Caco-2 (cell line): Measurements from ENCODE around the gene ATP2A1. TPM values are rescaled to one million over a fixed set of nuclear protein-coding genes. Genes with fewer than 3 reads are reported as not detected.
"Not testable (repeated sequence)": the region's sequence is repeated elsewhere in the genome, so short reads cannot be mapped to it uniquely, and the experiment has no call there.

Experiments
- BruUV-seq: library from RNA; stranded (reverse); fragments of 400-500 nt; replicated peaks from 2 replicates; lab custom pipeline; 2021; lab: Mats Ljungman, UMichigan
- CTCF ChIA-PET: fragments of 300-600 bp; sonication (Branson Sonifier 250); formaldehyde crosslinking; loops from one replicate; lab custom pipeline; 2022; ENCODE audit warnings: antibody characterized with exemption; lab: Charles Lee
- POLR2A ChIA-PET: fragments of 300-600 bp; sonication (Branson Sonifier 250); formaldehyde crosslinking; loops from one replicate; lab custom pipeline; 2022; ENCODE audit warnings: antibody characterized with exemption; lab: Charles Lee
- DNase-seq, 2 experiments: peaks; one replicate each; pipeline versions ENCODE4 v3.0.0 to v3.0.0-alpha.2; 2020 to 2022
- H3K27me3 ChIP-seq: replicated peaks from 2 replicates; pipeline ENCODE4 v1.6.0; 2011; ENCODE audit warnings: low read length; ENCODE audit not compliant: control insufficient read depth, insufficient read depth
- H3K36me3 ChIP-seq: 2 replicates; pipeline ENCODE4 v1.5.1; 2011; ENCODE audit warnings: low read length; ENCODE audit not compliant: control insufficient read depth, insufficient read depth
- H3K4me1 ChIP-seq: fragments of 250-450 bp; sonication (Bioruptor Pico); 2 replicates; pipeline ENCODE4 v1.5.1; 2020; ENCODE audit warnings: mild to moderate bottlenecking
- H3K4me3 ChIP-seq: 2 replicates; pipeline ENCODE4 v1.5.1; 2011; ENCODE audit warnings: low read depth, mild to moderate bottlenecking, control low read depth, low read length
- H3K9me3 ChIP-seq: fragments of 250-450 bp; sonication (Bioruptor Pico); 2 replicates; pipeline ENCODE4 v1.5.1; 2020; ENCODE audit warnings: mild to moderate bottlenecking, moderate library complexity
- H3K27ac Mint-ChIP-seq: one replicate; pipeline ENCODE4 v1.8.0; 2022; ENCODE audit warnings: mixed read lengths; ENCODE audit not compliant: unreplicated experiment
- H3K27me3 Mint-ChIP-seq: one replicate; pipeline ENCODE4 v1.8.0; 2022; ENCODE audit warnings: mixed read lengths; ENCODE audit not compliant: insufficient read depth, unreplicated experiment
- H3K36me3 Mint-ChIP-seq: one replicate; pipeline ENCODE4 v1.8.0; 2022; ENCODE audit warnings: mild to moderate bottlenecking, mixed read lengths; ENCODE audit not compliant: insufficient read depth, unreplicated experiment
- H3K4me1 Mint-ChIP-seq: one replicate; pipeline ENCODE4 v1.8.0; 2022; ENCODE audit warnings: low read depth, mixed read lengths; ENCODE audit not compliant: unreplicated experiment
- H3K4me3 Mint-ChIP-seq: one replicate; pipeline ENCODE4 v1.8.0; 2022; ENCODE audit warnings: mild to moderate bottlenecking, moderate library complexity, mixed read lengths; ENCODE audit not compliant: unreplicated experiment
- H3K9me3 Mint-ChIP-seq: one replicate; pipeline ENCODE4 v1.8.0; 2022; ENCODE audit warnings: mixed read lengths; ENCODE audit not compliant: unreplicated experiment
- intact Hi-C: fragments of 100-400 bp; cut with micrococcal nuclease; formaldehyde crosslinking; loops from one replicate; pipeline ENCODE4 v1.10.0; 2022; ENCODE audit not compliant: unreplicated experiment
- total RNA-seq: library from RNA; stranded (reverse); gene quantifications from 2 replicates; pipeline ENCODE4 v1.2.3, GENCODE V29; 2022
- TF ChIP-seq, protein P1 (sequence below), 2 experiments: fragments of 200-600 bp in 1 of 2; IDR thresholded peaks; 1 replicate in 1 of 2; 2 replicates in 1 of 2; pipeline versions ENCODE4 v1.5.1 to v1.8.0; 2011 to 2022; ENCODE audit warnings: antibody characterized with exemption in 1 of 2, control low read depth in 1 of 2, inconsistent platforms in 1 of 2, low read depth in 1 of 2, low read length in 1 of 2, mild to moderate bottlenecking in 1 of 2, moderate library complexity in 1 of 2; ENCODE audit not compliant: insufficient read depth in 1 of 2, severe bottlenecking in 1 of 2, unreplicated experiment in 1 of 2

The ATP2A1 gene
- total RNA-seq, 1 experiment from 2014 or later = 2.3 TPM

DNA sequence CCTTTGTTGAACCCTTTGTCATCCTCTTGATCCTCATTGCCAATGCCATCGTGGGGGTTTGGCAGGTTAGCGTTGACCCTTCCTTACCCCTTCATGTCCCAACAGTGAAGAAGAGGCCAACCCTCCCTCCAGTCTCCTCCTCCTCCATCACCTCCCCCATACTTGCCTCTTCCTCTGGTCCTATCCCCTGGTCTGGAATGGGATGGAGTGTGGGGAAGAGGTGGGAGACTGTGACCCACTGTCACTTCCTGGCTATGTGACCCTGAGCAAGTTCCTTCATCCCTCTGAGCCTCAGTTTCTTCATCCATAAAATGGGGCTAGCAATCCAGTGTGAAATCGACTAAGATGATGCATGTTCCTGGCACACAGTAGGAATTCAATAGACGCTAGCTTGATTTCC lies 2.7 kb downstream of the ATP2A1 start:
- Histone ChIP-seq H3K4me3 (peak overlapping the region; percentile 63; the same call in 1 of the 2 replicates), H3K4me1 (peaks cover 5% of the 10 kb centered on the region; the same call in 1 of the 2 replicates), H3K27me3 (no peaks in the 10 kb centered on the region), H3K9me3 (no peaks in the 10 kb centered on the region), H3K36me3 (peaks cover 1% of the 10 kb centered on the region; the same call in 1 of the 2 replicates)
- CTCF ChIA-PET = interaction anchor here (0.7 kb wide), 1 partner anchor 57 kb away, joined by 3 read pairs; no protein-coding TSS in a partner anchor
- peak overlapping the region; percentile 89 for H3K4me3 Mint-ChIP-seq
- DNase-seq = no peak
- no peaks in the 10 kb centered on the region for H3K27me3 Mint-ChIP-seq
- POLR2A ChIA-PET = interaction anchor here (1.3 to 2.1 kb wide), 2 partner anchors 18 to 34 kb away, joined by 3 to 6 read pairs; partner anchors contain the start of genes SH2B1 and TUFM
- intact Hi-C loops = loop anchor here (1.0 to 2.0 kb wide), 2 partner anchors 35 to 64 kb away; partner anchors contain the start of gene TUFM
- no peak overlapping the region for H3K27ac Mint-ChIP-seq
- TF ChIP-seq, protein P1, sequence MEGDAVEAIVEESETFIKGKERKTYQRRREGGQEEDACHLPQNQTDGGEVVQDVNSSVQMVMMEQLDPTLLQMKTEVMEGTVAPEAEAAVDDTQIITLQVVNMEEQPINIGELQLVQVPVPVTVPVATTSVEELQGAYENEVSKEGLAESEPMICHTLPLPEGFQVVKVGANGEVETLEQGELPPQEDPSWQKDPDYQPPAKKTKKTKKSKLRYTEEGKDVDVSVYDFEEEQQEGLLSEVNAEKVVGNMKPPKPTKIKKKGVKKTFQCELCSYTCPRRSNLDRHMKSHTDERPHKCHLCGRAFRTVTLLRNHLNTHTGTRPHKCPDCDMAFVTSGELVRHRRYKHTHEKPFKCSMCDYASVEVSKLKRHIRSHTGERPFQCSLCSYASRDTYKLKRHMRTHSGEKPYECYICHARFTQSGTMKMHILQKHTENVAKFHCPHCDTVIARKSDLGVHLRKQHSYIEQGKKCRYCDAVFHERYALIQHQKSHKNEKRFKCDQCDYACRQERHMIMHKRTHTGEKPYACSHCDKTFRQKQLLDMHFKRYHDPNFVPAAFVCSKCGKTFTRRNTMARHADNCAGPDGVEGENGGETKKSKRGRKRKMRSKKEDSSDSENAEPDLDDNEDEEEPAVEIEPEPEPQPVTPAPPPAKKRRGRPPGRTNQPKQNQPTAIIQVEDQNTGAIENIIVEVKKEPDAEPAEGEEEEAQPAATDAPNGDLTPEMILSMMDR (IDR thresholded peaks at IDR 0.05; ENCODE audit: insufficient read depth in 1 of 2, low read depth in 1 of 2, low read length in 1 of 2, severe bottlenecking in 1 of 2, unreplicated experiment in 1 of 2) = no peak
- no peaks in the 10 kb centered on the region for H3K9me3 Mint-ChIP-seq
- no peaks in the 10 kb centered on the region for H3K4me1 Mint-ChIP-seq
- BruUV-seq = no TSS peak
- H3K36me3 Mint-ChIP-seq = peaks cover 20% of the 10 kb centered on the region

DNA sequence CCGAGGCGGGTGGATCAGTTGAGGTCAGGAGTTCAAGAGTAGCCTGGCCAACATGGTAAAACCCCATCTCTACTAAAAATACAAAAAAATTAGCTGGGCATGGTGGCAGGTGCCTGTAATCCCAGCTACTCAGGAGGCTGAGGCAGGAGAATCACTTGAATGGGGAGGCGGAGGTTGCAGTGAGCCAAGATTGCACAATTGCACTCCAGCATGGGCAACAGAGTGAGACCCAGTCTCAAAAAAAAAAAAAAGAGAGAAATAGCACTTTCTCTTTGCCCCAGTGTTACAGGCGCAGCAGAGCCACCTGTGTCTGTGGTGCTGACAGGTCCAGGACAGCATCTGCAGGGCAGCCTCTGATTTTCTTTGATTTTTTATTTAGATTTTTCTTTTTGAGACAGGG lies 3.3 kb downstream of the ATP2A1 start:
- H3K27me3 Mint-ChIP-seq, DNase-seq, H3K27ac Mint-ChIP-seq, H3K4me1 ChIP-seq, POLR2A ChIA-PET, H3K36me3 ChIP-seq, H3K9me3 Mint-ChIP-seq, BruUV-seq, H3K9me3 ChIP-seq, H3K27me3 ChIP-seq, H3K4me1 Mint-ChIP-seq, H3K4me3 ChIP-seq: not testable (repeated sequence)
- intact Hi-C loops = loop anchor here (2.0 kb wide), 1 partner anchor 63 kb away; no protein-coding TSS in a partner anchor
- peaks cover 20% of the 10 kb centered on the region for H3K36me3 Mint-ChIP-seq
- H3K4me3 Mint-ChIP-seq = peak overlapping the region; percentile 89
- CTCF ChIA-PET = interaction anchor here (0.7 kb wide), 1 partner anchor 57 kb away, joined by 3 read pairs; no protein-coding TSS in a partner anchor

DNA sequence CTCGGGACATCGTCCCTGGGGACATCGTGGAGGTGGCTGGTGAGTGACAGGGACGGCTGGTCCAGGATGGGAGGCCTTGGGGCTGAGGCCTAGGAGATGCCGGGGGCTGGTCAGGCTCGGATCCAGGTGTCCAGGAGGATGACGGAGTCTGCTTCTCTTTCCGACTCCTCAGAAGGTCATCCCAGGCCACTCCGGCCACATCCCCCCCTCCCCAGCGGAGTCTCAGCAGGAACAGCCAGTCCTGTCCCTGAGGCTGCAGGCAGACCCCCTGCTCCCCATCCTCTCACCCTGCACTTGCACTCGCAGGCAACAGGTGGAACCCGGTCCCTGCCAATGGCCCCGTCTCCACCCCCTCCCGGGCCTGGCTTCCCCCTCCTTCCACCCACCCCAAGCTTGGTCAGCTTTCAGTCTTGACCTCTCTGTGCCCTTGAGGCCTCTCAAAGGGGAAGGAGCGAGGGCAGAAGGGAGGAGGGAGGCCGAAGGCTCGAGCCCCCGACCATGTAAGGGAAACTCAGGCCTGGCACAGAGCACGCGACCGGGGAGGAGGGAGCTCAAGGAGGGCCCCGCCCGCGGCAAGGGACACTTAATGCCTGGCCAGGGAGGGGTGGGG lies 4.4 kb downstream of the ATP2A1 start:
- Histone ChIP-seq H3K9me3 (no peaks in the 10 kb centered on the region), H3K4me1 (peaks cover 5% of the 10 kb centered on the region; the same call in 1 of the 2 replicates), H3K36me3 (peaks cover 1% of the 10 kb centered on the region; the same call in 1 of the 2 replicates), H3K27me3 (no peaks in the 10 kb centered on the region), H3K4me3 (no peak overlapping the region)
- no peak for DNase-seq
- Mint-ChIP-seq H3K4me3 (peak overlapping the region; percentile 43), H3K36me3 (peaks cover 13% of the 10 kb centered on the region), H3K27me3 (no peaks in the 10 kb centered on the region), H3K9me3 (no peaks in the 10 kb centered on the region), H3K27ac (no peak overlapping the region), H3K4me1 (no peaks in the 10 kb centered on the region)
- intact Hi-C loops = no loop called here
- ChIA-PET CTCF (no interaction called here), POLR2A (no interaction called here)
- BruUV-seq = no TSS peak
- TF ChIP-seq, protein P1 (IDR thresholded peaks at IDR 0.05; ENCODE audit: insufficient read depth in 1 of 2, low read depth in 1 of 2, low read length in 1 of 2, severe bottlenecking in 1 of 2, unreplicated experiment in 1 of 2) = no peak
